NOMO-1 treated with DMSO at 0.1 percent for 48 hours (cell line): ENCODE data around the gene KDM3A.
A peak's percentile ranks its signal among the peaks of the same experiment; 100 is the strongest.

Experiments used
- DNase-seq: peaks from one replicate; lab custom pipeline; 2025; ENCODE audit not compliant: unreplicated experiment; lab: John Stamatoyannopoulos, UW

The KDM3A gene

DNA sequence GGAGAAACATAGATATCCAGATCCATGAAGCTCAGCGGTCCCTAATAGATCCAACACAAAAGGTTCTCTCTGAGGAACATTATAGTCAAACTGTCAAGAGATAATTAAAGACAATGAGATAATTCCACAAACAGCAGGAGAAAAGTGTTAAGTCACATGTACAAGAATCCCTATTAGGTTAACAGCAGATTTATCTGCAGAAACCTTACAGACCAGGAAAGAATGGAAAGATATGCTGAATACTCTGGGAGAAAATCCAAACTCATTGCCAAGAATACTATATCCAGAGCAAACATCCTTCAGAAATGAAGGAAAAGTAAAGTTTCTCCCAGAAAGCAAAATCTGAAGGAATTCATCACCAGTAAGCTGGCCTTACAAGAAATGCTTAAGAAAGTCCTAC lies 10.8 kb upstream of the KDM3A start:
- no peak for DNase-seq

DNA sequence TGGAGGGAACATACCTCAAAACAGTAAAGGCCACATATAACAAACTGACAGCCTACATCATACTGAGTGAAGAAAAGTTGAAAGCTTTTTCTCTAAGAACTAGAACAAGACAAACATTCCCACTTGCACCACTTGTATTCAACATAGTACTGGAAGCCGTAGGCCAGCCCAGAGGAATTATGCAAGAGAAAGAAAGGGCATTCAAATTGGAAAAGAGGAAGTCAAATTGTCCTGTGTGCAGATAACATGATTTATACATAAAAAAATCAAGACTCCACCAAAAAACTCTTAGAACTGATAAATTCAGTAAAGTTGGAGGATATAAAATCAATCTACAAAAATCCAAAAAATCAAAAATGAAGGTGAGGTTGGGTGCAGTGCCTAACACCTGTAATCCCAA lies 8.0 kb upstream of the KDM3A start:
- peak; percentile 71 for DNase-seq

GRCh38 chr2:86434290-86434689 lies 6.9 kb upstream of the KDM3A start:
- no peak for DNase-seq

GRCh38 chr2:86435531-86435930 lies 5.6 kb upstream of the KDM3A start:
- no peak for DNase-seq

- DNase-seq = no peak
These were observed 4.8 kb upstream of the KDM3A start for GRCh38 chr2:86436328-86436727.

DNA sequence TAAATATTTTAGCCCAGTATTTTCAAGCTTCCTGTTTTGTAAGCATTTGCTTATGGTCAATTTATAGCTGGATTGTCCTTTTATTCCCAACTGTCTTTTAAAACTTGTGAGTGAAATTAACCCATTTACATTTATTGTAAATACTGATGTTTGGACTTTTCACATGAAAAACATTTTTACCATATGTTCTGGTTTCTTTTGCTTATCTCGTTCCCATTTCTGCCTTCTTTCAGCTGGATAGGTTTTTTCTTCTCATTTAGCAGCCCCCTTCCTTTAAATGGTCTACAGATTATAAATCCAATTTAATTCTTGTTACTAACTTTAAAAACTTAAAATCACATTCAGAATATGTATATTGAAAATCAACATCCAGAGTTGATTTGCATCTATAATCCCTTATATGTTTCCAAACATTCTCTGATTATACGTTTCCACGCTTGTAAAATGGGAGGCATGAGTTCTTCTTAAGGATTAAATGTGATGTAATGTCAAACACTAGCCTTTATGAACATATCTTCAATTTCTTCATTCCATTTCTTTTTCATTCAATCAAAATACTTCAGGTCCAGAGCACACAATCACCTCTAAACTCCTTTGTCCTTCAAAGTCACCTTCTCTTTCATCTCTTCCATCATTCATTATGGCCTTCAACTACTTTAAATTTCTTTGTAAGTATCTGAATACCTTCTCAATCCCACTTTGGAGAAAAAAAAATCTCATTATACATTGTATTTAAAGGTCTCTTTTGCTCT lies 1.1 kb upstream of the KDM3A start:
- no peak for DNase-seq

DNA sequence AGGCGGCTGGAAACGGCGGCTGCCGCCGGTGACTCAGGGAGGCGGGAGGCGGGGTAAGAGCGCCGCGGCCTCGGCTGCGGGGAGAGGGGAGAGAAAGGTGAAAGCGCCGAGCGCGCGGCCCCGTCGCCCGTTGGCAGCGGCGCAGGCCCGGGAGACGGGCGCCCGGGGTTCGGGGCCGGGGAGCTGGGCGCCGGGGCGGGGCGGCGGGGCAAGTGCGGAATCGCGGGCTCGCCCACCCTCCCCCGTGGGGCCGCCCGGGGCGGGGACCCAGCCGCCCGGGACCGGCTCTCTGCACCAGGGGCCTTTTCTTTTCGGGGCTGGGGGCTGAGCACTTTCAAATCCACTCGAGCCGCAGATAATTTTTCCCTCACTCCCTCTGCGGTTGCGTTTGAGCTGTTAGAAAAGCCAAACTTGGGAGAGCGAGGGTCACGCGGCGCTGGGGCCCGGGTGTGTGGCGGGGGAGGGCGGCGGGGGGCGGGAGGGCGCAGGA lies 266 bp downstream of the KDM3A start:
- no peak for DNase-seq

- DNase-seq = peak; percentile 54
These were observed 891 bp downstream of the KDM3A start for GRCh38 chr2:86441882-86442641.

DNA sequence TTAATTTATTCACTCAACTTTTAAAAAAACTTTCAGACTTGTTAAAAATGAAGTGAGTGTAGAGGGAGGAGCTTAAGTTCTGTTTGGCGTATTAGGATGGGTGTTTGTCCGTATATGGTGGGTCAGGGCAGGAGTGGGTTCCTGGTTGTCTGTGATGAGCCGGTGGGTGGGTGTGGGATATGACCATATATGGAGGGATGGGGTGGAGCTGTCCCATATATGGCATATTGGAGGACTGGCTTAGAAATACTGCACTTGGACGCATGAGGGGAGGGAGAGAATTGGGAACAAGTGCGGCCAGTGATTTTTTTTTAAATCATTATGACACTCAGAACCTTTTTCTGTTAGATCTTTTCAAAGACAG lies 1.5 kb downstream of the KDM3A start:
- DNase-seq = peak; percentile 40

DNA sequence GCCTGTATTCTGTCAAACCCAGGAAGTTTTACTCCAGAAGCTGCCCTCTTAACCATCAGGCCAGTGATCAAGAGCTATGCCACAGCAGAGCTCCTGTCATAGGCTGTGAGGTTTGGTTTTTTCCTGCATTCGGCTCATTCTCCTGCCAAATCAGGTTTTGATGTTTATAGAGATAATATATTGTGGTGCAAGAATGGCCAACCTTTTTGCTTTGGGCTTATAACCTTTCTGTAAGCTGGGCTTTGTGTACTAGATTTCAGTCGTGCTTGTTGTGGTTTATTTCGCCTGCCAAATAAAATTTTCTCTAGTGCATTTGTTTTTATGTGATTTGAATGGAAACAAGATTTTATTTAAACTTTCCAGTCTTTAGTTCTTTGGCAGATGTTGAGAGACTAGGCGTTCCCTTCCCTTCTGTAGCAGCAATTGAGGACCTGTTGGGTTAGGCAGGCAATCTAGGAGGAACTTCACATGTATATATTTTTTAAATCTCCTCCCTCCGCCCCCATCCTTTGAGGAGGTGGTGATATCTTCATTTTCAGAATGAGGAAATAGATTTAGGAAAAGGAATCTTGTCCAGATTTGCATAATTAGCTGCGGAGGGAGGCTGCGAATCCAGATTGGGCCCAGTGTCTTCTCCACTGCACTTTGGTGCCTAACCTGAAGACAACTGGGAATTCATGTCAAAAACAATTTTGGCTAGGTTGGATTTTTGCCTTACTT lies 2.6 kb downstream of the KDM3A start:
- DNase-seq = no peak

DNA sequence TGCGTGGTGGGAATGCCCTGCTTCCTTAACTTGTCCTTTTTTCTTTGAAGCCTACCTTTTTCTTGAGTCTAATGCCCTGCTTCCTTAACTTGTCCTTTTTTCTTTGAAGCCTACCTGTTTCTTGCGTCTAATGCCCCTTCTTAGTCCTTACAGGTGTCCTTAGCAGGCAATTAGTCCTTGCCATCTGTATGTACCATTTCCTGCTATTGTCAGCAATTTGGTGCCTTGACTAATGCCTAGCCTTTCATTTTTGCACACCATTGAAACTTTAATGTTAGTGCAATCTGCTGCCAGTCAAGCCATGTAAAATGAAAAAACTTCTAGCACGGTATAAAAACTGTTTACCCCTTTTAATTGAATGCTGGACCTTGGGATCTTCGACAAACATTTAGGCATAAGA lies 4.3 kb downstream of the KDM3A start:
- no peak for DNase-seq

DNA sequence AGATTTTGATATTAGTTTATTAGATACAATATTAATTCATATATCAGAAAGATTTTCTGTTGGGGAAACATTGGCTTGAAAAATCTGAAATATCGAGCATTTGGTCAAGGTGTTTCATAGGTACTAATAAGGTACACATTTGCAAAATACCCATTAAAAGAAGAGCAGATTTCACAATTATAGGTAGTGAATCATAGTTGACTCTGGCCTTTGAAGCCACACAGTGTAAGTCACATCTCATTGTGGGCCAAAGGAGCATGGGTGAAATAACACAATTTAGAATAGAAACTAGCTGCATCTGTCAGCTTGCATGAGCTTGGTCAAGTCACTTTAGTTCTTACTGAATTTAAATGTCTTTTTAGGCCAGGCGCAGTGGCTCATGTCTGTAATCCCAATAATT lies 4.9 kb downstream of the KDM3A start:
- no peak for DNase-seq

DNA sequence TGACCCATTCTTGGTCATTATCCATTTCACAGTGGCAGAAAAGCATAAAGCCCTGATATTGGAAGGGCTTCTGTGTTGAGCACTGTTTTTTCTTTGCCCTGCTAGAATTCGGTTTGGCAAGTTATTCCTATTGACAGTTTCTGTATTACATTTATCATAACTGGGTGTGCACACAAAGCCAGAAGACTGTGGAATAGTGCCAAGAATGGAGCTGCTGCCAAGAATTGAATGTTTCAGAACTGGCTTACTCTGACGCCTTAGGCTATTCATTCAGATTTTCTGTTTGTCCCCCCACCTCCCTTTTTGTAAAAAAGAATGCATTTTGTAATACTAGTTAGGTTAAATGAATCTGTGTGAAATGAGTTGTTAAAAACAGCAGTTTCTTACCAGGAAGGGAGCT lies 12.7 kb downstream of the KDM3A start:
- DNase-seq = no peak

GRCh38 chr2:86454238-86454637 lies 13.1 kb downstream of the KDM3A start:
- no peak for DNase-seq

GRCh38 chr2:86455181-86455580 lies 14.0 kb downstream of the KDM3A start:
- no peak for DNase-seq

GRCh38 chr2:86461042-86461743 lies 20.0 kb downstream of the KDM3A start:
- no peak for DNase-seq

GRCh38 chr2:86464652-86465051 lies 23.5 kb downstream of the KDM3A start:
- DNase-seq = no peak

DNA sequence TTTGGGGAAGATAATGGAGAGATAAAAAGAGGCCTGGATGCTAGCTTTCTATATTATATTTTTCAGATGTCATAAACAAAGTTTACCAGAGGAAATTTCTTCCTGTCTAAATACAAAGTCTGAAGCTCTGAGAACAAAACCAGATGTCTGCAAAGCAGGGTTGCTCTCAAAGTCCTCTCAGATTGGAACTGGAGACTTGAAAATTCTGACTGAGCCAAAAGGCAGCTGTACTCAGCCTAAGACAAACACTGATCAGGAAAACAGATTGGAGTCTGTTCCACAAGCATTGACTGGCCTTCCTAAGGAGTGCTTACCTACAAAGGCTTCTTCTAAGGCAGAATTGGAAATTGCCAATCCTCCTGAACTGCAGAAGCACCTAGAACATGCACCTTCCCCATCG lies 25.1 kb downstream of the KDM3A start:
- no peak for DNase-seq

GRCh38 chr2:86468162-86469033 lies 27.2 kb downstream of the KDM3A start:
- no peak for DNase-seq

DNA sequence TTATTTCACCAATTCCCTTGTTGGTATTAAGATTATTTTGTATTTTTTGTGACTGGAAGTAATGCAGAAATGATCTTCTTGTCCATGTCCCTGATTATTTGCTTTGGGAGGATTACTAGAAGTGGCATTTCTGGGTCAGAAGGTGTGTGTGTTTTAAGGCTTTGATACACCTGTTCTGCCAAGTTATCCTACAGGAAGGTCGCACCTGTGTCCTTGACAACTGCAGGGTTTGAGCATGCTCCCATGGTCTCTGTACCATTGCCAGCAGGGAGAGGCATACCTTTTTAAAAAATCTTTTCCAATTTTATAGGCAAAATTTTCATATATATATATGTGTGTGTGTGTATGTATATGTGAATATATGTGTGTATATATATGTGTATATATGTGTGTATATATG lies 29.7 kb downstream of the KDM3A start:
- DNase-seq = no peak
